Measurements from ENCODE around the gene ADAMTS5.

ADAMTS5 gene

DNA sequence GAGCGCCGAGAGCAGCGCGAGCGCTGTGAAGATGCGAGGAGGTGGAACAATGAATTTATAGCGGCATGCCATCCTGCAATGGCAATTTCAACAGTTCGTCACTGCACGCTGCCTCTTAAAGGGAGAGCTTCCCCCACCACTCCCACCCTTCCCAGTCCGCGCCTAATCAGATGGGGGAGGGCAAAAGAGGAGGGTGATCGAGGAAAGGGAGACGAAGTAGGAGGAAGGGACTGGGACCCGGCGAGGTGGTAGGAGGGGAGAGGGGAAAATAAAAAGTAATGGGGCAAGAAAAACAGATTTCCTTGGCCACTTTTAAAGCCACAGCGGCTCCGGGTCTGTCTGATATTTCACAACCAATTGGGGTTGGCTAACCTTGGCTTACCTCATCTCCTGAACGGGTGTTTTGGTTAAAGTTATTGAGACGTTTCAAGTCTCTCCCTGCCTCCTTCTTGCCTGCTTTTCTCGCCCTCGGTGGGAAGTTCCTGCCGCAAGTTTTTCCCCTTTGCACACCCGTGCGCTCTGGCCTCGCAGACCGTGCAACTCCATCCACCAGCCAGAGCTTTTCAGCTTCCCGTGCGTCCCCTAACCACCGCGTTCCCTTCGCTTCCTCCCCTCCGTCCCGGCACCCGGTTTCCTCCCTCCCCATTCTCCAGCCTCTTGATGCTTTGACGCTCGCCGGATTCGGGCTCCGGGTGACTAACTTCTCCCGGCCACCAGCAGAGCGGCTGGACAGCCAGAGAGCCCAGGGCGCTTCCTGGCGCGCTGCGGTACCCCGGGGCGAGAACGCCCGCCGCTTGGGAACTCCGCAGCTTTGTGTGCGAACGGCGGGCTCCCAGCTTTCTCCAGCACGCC, at the start of gene ADAMTS5:
Gene ADAMTS5, minus strand, starts transcription at position 27 of the 852 bp plus-strand sequence. CDS start 697 bp downstream, outside the sequence.
- DNase-seq: no peak

DNA sequence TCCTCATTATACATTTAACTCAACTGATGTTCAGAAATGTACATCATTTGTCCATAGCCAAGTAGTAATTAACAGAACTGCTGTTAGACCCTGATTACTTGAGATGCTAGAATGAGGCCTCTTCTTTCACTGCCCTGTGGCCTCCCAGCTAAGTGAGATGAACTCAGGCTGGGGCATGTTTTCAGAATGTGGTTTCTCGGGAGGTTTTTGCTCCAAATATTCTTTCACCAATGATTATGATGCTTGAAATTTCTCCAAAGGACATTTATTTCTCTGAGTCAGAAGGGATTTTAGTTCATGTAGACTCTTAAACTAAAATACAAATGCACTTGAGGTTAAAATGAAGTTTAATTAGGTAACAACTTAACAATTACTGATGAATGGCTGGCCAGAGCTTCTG, 34.6 kb upstream of the ADAMTS5 start:
- no peak for DNase-seq

DNA sequence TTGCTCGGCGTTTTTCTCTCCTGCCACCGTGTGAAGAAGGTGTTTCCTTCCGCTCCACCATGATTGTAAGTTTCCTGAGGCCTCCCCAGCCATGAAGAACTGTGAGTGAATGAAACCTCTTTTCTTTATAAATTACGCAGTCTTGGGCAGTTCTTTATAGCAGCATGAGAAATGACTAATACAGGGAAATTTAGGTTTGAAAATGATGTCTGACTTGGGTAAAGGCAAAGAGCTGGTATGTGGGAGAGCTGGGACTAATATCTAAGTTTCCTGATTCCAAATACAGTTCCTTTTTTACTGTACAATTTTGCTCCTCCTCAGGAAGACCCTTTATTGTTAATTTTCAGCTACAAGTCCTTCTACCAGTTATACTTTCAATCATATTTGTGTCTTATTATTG, 16.7 kb upstream of the ADAMTS5 start:
- DNase-seq: no peak

DNA sequence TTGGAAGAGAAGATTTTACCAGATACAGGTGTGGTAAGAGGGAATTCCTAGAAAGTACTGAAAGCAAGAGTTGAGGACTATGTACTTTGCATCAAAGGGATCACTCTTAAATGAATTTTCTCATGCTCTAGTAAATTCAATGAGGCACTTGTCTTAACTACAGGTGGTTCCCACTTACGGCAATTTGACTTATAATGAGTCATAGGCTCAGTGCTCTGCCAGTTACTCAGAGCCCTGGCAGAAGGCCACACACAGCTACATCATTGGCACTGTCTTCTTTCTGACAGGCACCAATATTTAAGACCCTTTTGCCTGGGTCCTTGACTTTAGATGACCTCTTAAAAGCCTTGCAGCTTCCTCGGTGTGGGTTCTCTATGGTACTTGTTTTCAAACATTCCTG, 15.9 kb upstream of the ADAMTS5 start:
- DNase-seq: no peak

DNA sequence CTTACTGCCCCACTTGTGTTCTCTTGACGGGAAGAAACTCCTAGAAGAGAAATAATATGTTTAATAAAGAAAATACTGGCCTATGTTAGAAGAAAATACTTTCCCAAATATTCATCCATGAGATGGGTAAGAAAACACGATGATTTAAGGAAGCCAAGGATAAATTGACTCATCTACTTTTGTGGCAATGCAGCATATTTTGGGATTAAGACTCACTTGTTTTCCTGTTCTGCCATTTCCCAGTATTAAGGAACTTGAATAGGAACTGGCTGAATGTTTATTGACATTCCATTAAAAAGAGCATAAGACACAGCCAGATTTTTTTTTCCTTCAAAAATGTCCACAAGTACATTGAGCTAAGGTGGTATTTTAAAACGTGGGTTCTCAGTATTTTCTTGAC, 10.9 kb upstream of the ADAMTS5 start:
- DNase-seq: no peak

DNA sequence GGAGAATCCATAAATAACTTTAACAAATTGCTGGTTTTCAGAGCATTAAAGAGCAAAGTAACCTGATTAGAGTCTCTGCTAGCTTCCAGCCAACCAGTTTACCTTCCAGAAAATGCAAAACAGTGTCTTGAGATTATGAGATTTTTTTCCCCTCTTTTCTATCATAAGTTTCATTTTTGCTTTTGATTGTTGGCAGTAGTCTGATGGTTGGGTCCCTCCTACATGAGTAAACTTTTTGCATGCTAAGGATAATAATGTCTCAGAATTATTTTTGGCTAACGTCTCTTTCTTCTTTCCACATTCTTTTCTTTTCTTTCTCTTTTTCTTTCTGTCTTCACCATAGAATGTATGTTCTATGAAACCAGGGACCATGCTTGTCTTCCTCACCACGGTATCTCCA, 6.3 kb upstream of the ADAMTS5 start:
- DNase-seq: no peak

DNA sequence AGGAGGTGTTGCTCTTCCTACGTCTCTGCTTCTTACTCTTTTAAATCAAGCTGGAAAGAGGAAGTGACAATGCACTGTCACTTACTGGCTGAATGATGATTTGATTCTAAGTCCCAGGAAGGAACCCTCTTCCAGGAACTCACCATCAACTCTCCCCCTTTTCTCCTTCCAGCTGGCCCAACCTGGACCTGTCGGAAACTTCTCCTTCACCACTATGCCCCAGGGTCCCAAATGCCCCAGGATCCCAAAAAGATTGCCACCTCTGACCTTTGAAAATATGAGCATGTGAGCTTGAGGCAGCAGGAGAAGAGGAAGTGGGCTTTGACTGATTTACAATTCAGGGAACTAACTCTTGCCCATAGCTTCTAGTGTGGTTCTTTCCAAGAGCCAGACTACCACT, 5.3 kb upstream of the ADAMTS5 start:
- no peak for DNase-seq

DNA sequence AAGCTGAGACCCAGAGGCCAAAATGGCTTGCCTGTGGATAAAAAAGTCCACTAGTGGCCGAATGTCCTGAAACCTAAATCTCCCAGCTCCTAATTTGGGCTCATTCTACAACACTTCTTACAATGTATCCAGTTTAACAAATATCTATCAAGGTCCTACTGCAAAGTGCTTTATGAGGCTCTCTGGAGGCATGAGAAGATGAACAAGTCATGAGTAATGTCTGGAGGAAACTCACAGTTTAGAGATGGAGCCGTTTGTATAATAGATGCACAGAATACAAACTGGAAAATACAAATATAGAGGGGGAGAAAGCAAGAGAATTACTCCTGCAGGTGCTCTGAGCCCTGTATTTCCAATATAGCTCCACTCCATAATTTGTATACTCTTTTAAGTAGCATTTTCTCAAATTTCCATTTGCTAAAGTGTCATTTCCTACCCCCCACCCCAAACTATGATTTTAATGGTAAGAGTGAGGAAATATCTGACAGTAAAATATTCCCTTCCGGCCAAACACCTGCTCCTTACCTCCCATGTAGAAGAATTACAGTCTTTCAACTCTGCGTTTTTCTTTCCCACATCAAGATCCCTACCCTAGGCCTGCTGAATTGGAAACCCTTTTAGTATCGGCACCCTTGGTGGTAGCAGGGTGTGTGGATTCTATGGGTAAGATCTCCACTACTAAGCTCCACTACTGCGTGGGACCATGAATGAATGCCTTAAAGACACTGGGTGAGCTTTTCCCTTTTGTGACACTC, 3.3 kb upstream of the ADAMTS5 start:
- DNase-seq: no peak

DNA sequence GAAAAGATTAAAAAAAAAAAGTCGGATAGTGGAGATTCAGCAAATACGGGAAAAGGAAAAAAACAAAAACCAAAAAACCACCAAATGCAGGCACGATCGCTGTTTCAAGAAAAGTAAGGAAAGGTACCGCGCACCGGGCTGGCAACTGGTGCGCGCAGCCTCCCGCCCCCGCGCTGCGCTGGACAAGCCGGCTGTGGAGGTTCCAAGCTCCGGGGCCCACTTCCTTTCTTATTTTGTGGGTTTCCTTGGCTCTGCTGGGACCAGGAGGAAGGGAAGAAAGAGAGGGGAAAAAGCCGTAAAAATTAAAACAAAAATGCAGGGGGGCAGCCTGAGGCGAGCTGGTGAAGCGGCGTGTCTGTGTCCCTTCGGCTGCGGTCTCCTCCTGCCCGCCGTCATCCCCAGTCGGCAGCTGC, 233 bp downstream of the ADAMTS5 start:
- no peak for DNase-seq

DNA sequence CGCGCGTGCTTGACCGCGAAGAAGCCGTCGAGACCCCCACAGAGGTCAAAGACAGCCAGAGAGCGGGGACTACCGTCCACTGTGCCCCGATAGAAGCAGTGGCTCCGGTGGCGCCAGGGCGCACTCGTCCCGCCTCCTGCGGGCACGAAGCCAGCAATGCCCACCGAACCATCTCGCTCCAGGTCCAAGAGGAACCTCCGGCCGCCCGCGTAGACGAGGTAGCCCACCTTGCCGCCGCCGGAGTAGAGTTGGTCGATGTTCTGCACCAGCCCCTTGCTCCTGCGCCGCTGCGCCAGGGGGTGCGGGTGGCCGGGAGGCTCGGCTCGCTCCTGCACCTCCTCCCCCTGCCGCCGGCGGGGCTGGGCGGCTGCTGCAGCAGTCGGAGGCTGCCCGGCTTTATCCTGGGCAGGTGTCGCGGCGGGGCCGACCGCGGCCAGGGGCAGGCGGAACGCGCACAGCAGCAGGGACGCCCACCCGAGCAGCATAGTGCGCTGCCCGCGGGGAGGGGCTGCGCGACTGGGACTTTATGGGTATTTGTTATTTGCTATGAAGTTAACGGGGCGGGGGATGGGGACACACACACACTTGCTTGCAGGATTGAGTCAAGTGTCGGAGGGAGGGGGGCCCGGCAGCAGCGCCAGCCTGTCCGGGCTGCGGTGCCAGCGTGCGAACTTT, 844 bp downstream of the ADAMTS5 start:
- no peak for DNase-seq

DNA sequence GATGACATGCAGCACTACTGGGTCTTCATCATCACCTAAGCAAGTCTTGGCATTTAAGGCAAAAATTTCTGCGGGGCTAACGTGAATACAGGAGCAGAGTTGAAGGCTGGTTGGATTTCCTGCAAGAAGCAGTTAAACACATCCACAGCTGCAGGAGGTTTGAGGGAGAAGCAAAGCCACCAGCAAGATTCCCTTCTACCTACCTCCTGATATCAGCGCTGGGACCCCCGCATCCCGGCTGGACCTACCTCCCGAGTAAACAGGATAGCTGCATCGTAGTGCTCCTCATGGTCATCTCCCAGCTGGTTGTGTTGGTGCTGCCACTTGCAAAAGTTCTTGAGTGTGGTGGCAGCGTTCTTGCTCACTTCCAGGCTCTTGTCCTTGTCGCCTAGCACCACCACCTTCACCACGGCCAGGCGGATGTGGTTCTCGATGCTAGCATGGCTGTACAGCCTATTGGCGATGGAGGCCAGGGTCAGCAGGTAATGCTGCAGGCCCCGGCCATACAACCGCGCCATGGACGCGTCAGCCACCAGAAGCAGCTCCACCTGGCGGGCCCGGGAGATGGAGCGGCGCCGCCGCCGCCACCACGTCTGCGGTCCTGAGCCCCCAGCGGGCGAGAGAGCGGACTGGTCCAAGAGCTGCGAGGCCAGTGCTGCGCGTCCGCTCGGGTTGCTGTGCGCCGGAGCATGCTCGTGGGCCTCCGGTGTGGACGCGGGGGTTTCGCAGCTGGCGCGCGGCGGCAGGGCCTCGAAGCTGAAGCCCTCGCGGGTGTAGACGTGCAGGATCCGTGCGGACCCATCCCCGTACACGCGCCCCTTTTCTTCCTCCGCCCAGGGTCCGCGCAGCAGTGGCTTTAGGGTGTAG, 1.6 kb downstream of the ADAMTS5 start:
- no peak for DNase-seq

DNA sequence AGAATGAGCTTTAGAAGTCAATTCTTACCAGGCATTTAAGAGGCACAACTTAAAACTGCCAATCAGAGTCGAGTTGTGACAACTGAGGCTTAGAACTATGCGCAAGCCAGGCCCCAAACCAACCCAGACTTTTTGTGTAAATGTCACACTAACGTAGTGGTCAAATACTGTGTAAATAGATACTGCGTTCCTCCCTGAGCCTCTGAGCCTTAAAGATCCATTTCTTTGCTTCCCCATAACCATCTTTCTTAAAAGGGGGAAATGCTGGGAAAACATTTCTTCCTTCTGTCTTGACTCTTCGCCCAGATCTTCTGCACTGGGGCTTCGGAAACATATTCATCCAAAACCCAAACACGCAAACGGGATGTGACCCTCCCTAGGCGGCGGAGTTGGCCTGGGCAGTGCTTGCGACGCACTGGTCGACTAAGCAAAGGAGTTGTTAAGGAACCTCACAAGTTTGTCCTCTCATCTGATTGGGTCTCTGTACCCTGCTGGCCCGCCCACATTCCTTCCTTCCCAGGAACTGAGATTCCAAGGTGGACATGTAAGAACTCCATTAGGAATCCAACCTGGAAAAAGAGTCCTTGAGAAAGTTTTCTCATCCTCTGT, 2.6 kb downstream of the ADAMTS5 start:
- DNase-seq: no peak

DNA sequence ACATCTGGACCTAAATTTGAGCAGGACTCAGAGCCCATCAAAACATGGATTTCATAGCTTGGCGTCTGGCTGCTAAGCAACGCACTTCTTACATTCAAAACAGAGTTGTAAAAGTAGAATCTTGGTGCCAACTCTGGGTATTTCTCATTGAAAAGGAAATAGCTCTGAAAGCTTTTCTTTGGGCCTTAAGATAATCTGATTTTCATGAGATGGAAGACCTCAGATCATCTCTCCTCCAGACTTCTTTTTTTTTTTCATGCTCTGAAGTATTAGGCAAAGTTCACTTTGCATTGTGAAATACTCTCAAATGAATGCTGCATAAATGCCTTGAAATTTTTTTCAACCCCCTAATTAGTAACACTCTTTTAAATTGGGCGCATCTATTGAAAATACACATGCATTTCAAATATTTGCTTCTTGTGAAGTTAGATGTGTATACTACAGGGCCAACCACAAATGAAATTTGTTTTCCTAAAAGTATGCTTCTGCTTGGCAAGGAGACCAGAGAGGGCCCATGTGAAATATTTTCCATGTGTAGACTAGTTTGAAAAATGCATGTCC, 4.2 kb downstream of the ADAMTS5 start:
- DNase-seq: no peak

DNA sequence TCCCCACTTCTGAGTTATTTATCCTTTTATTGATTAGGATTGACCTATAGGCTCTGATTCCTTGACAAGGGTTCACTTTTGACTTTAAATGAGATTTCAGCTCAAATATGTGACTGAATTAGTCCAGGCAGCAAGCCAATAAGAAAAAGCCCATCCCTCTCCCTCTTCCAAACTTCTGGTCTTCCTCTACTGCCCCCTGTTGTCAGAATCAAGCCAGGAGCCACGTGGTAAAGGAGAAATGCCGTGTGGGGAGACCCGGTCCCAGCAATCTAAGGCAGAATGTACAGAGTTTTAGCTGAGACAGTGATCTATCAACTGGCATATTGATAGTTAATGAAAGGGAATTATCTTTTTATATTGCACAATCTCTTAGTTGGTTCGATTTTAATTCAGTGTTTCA, 5.2 kb downstream of the ADAMTS5 start:
- no peak for DNase-seq

DNA sequence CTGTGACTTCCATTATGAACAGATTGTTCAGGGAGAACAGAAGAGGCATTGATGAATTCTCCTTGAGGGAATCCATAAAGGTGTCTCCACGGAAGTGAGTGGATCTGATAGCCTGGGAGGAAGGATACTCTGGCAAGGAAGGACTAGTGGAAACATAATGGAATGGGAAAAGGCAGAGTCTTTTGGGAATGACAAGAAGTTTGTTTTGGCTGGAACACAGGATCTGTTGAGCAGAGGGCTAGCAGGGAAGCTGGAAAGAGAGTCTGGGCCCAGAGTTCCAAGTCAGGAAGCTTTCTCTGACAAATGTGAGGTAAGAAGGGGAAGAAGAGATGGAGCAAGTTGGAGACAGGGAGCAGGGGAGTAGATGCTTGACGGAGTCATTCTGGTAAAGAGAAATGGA, 8.1 kb downstream of the ADAMTS5 start:
- no peak for DNase-seq

DNA sequence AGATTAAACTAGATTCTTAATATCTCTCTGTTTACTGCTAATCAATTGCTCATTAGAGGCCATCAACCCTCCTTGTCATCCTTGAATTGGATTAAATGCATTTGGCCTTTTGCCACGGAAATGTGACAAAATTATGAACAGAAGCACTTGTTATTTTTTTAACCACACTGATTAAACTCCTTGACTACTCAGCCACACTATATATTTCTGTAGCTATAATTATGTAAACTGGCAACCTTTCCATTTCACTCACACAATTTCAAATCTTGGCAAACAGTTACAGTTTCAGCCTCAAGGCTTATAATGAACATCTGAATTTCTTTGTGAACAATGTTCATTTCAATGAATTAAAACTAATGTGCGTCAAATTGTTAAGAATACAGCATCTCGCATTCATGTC, 10.1 kb downstream of the ADAMTS5 start:
- DNase-seq: no peak

DNA sequence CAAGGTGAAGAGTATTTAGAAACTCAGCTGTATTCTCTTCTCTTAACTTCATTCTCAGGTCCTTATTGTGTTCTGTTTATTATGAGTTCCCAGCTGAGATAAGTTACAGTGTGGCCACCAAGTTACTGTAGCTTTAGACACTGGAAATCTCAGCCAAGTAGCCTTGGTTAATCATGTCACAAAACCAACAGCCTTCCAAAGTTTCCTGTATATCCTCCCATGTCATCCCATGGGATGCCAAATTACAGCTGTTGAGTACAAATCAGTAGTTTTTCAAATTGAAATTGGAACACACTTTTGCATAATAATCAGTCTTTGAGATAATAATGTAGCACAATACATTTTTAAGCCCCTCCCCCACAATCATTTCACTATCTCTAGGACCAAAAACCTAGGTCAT, 10.7 kb downstream of the ADAMTS5 start:
- DNase-seq: no peak

DNA sequence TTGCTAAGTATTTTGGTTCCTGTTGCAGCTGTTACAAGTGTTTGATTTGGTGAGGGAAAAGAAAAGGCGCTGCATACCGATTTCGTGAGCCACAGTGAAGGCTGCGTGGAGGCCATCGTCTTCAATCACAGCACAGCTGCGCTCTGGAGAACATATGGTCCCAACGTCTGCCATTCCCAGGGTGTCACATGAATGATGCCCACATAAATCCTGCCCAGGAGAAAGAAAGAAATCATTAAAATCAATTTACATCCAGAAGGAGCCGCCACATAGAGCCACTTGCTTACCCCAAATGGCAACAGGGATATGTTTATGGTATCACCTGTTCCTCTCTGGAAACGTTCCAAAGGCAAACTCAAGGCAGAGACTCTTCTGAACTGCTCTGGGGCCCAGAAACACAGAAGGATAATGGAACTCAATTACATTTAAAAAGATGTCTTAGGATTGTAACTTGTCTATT, 12.2 kb downstream of the ADAMTS5 start:
- DNase-seq: no peak

DNA sequence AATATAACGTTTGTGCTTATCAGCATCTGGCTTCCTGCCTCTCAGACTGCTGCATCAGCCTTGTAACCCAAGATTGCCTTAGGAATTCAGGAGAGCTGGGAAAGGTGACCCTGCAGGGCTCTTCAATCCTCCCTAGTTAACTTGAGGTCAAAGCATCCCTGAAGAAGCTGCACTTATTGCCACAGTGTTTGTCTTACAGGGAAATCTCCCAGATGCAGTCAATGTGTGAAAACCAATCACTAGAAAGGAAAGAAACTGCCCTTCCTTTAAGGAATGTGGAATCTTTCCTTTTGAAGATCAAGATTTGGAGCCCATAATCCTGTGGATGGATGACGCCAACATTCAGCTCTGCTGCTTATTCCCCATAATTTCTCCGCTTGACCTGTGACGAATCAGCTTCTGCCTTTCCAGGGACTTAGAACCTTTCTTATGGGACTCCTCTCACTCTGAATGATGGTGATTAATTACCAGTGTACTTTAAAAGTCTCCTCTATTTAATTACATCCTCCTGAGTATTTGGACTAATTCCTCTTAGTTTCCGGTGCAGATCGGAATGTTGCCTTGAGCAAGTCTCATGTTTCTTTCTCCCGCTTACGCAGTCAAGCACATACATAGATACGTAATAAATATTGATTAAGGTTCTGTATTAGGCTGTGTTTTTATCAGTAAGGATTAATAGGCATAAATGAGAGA, 14.4 kb downstream of the ADAMTS5 start:
- no peak for DNase-seq

DNA sequence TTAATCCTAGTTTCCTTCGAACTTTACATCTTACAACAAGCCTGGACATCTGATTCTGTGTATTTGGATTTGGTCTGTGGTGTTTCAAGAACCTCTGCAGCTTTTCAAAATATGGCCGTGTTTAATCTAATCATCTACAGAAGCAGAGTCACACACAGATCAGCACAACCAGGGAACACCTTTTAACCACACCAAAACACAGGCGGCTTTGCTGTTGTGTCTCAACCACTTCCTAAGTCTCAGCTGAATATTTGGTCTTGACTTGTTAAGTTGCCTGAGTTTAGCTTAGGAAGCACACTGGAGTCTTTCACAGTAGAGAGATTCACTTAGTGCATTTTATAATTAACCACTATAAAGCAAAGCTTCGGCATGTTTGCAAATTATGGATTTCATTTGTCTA, 17.1 kb downstream of the ADAMTS5 start:
- no peak for DNase-seq

DNA sequence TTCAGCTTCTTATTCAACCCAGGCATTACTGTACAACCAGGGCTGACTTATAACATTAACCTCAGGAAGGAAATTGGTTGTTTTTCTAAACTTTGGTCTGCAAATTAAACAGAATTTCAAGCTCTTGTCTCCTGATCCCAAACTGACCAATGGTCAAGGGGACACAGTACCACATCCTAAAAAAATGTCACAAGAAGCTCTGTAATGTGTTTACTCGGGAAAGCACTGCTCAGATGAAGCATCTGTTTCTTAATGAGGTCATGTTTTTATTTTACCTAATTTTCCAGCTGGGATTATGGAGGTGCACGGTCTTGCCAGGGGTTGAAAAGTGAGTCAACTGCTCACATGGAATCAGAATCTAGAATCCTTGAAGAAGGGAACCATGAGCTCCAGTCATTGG, 18.7 kb downstream of the ADAMTS5 start:
- DNase-seq: no peak

Measured in GDM1 (cell line).